Activated CD4-positive, alpha-beta T cell treated with anti-CD3 and anti-CD28 coated beads, Interleukin-2, amount 10 ng/mL, durations not matched to agents 24 days and 14 days (primary cell): Measurements from ENCODE around the gene CAMK2D. TPM values are rescaled to one million over a fixed set of nuclear protein-coding genes. Genes with fewer than 3 reads are reported as not detected.
"Not testable (repeated sequence)": the region's sequence is repeated elsewhere in the genome, so short reads cannot be mapped to it uniquely, and the experiment has no call there.

Source experiments
- DNase-seq: peaks from one replicate; pipeline ENCODE4 v3.0.0; 2022
- H3K27ac Mint-ChIP-seq: one replicate; pipeline ENCODE4 v1.8.0; 2022; ENCODE audit warnings: mild to moderate bottlenecking, mixed read lengths
- H3K27me3 Mint-ChIP-seq: one replicate; pipeline ENCODE4 v1.8.0; 2022; ENCODE audit warnings: mixed read lengths
- H3K36me3 Mint-ChIP-seq: one replicate; pipeline ENCODE4 v1.8.0; 2022; ENCODE audit warnings: low read depth, mild to moderate bottlenecking, mixed read lengths
- H3K4me1 Mint-ChIP-seq: one replicate; pipeline ENCODE4 v1.8.0; 2021; ENCODE audit warnings: mixed read lengths
- H3K4me3 Mint-ChIP-seq: one replicate; pipeline ENCODE4 v1.8.0; 2022; ENCODE audit warnings: mild to moderate bottlenecking, moderate library complexity, mixed read lengths
- H3K9me3 Mint-ChIP-seq: one replicate; pipeline ENCODE4 v1.8.0; 2021; ENCODE audit warnings: mixed read lengths
- intact Hi-C: fragments of 100-400 bp; cut with micrococcal nuclease; formaldehyde crosslinking; loops from one replicate; pipeline ENCODE4 v1.15.1; 2023
- total RNA-seq: library from RNA; stranded (reverse); gene quantifications from 2 replicates; pipeline ENCODE4 v1.2.3, GENCODE V29; 2022

Gene CAMK2D
- total RNA-seq, 1 donor from 2014 or later = 69.3 TPM

- intact Hi-C loops = no loop called here
- Mint-ChIP-seq H3K9me3 (peaks cover 11% of the 10 kb centered on the region), H3K27ac (peak overlapping the region; percentile 27), H3K4me3 (no peak overlapping the region), H3K36me3 (peaks cover 29% of the 10 kb centered on the region), H3K27me3 (no peaks in the 10 kb centered on the region), H3K4me1 (peaks cover 22% of the 10 kb centered on the region)
- DNase-seq = no peak
These were observed 60.9 kb downstream of the CAMK2D start for GRCh38 chr4:113700602-113701150.

- Mint-ChIP-seq H3K27me3 (no peaks in the 10 kb centered on the region), H3K36me3 (peaks cover 29% of the 10 kb centered on the region), H3K4me3 (no peak overlapping the region), H3K4me1 (peaks cover 20% of the 10 kb centered on the region), H3K9me3 (peaks cover 11% of the 10 kb centered on the region), H3K27ac (no peak overlapping the region)
- no peak for DNase-seq
- intact Hi-C loops = loop anchor here (5.0 kb wide), 1 partner anchor 58 kb away; no protein-coding TSS in a partner anchor
These were observed 61.8 kb downstream of the CAMK2D start for GRCh38 chr4:113699772-113700171.

- intact Hi-C loops = loop anchor here (1.0 to 5.0 kb wide), 3 partner anchors 14 to 60 kb away; no protein-coding TSS in a partner anchor
These were observed 64.1 kb downstream of the CAMK2D start for GRCh38 chr4:113697429-113697828.

GRCh38 chr4:113695328-113696169 lies 66.0 kb downstream of the CAMK2D start:
- Mint-ChIP-seq H3K27ac (no peak overlapping the region), H3K36me3 (peaks cover 22% of the 10 kb centered on the region), H3K27me3 (no peaks in the 10 kb centered on the region), H3K9me3 (peaks cover 6% of the 10 kb centered on the region), H3K4me1 (peaks cover 28% of the 10 kb centered on the region), H3K4me3 (no peak overlapping the region)
- intact Hi-C loops = loop anchor here (5.0 kb wide), 1 partner anchor 62 kb away; no protein-coding TSS in a partner anchor
- DNase-seq = no peak

More at GRCh38 chr4:113697429-113697828, 64.1 kb downstream of the CAMK2D start:
- Mint-ChIP-seq H3K27me3 (no peaks in the 10 kb centered on the region), H3K9me3 (peaks cover 11% of the 10 kb centered on the region), H3K4me3 (no peak overlapping the region), H3K36me3 (peaks cover 23% of the 10 kb centered on the region), H3K27ac (no peak overlapping the region), H3K4me1 (peaks cover 26% of the 10 kb centered on the region)
- DNase-seq = no peak

- Mint-ChIP-seq H3K9me3 (peaks cover under 1% of the 10 kb centered on the region), H3K4me3 (no peak overlapping the region), H3K36me3 (peaks cover 20% of the 10 kb centered on the region), H3K27ac (peak overlapping the region; percentile 51), H3K27me3 (no peaks in the 10 kb centered on the region), H3K4me1 (peaks cover 22% of the 10 kb centered on the region)
- intact Hi-C loops = no loop called here
- DNase-seq = no peak
These were observed 67.5 kb downstream of the CAMK2D start for GRCh38 chr4:113694008-113694407.

- H3K27ac Mint-ChIP-seq = peak overlapping the region; percentile 19
- peak; percentile 54 for DNase-seq
- no peak overlapping the region for H3K4me3 Mint-ChIP-seq
- intact Hi-C loops = no loop called here
- no peaks in the 10 kb centered on the region for H3K27me3 Mint-ChIP-seq
- peaks cover 27% of the 10 kb centered on the region for H3K4me1 Mint-ChIP-seq
- H3K36me3 Mint-ChIP-seq = peaks cover 24% of the 10 kb centered on the region
- H3K9me3 Mint-ChIP-seq = no peaks in the 10 kb centered on the region
These were observed 68.6 kb downstream of the CAMK2D start for GRCh38 chr4:113692809-113693411.

- H3K36me3 Mint-ChIP-seq = peaks cover 28% of the 10 kb centered on the region
- peaks cover 36% of the 10 kb centered on the region for H3K4me1 Mint-ChIP-seq
These were observed 69.9 kb downstream of the CAMK2D start for GRCh38 chr4:113691676-113692075.

GRCh38 chr4:113689394-113689793 lies 72.1 kb downstream of the CAMK2D start:
- no peaks in the 10 kb centered on the region for H3K27me3 Mint-ChIP-seq
- H3K4me1 Mint-ChIP-seq = peaks cover 47% of the 10 kb centered on the region
- H3K9me3 Mint-ChIP-seq = peaks cover 4% of the 10 kb centered on the region
- H3K4me3 Mint-ChIP-seq = no peak overlapping the region
- H3K36me3 Mint-ChIP-seq = peaks cover 33% of the 10 kb centered on the region
- intact Hi-C loops = no loop called here
- DNase-seq = no peak
- no peak overlapping the region for H3K27ac Mint-ChIP-seq

More at GRCh38 chr4:113691676-113692075, 69.9 kb downstream of the CAMK2D start:
- peaks cover 4% of the 10 kb centered on the region for H3K9me3 Mint-ChIP-seq
- no peak for DNase-seq
- no peak overlapping the region for H3K4me3 Mint-ChIP-seq
- no peak overlapping the region for H3K27ac Mint-ChIP-seq
- intact Hi-C loops = no loop called here
- no peaks in the 10 kb centered on the region for H3K27me3 Mint-ChIP-seq

- intact Hi-C loops = no loop called here
These were observed 74.3 kb downstream of the CAMK2D start for GRCh38 chr4:113687067-113687718.

GRCh38 chr4:113685157-113685556 lies 76.4 kb downstream of the CAMK2D start:
- H3K36me3 Mint-ChIP-seq = peaks cover 49% of the 10 kb centered on the region
- H3K27me3 Mint-ChIP-seq, H3K4me3 Mint-ChIP-seq, intact Hi-C loops: not testable (repeated sequence)
- H3K4me1 Mint-ChIP-seq = peaks cover 55% of the 10 kb centered on the region
- peaks cover 18% of the 10 kb centered on the region for H3K9me3 Mint-ChIP-seq
- H3K27ac Mint-ChIP-seq = peak overlapping the region; percentile 95
- peak; percentile 55 for DNase-seq

More at GRCh38 chr4:113687067-113687718, 74.3 kb downstream of the CAMK2D start:
- Mint-ChIP-seq H3K36me3 (peaks cover 39% of the 10 kb centered on the region), H3K9me3 (peaks cover 4% of the 10 kb centered on the region), H3K4me1 (peaks cover 52% of the 10 kb centered on the region), H3K27ac (peak overlapping the region; percentile 87), H3K4me3 (peak overlapping the region; percentile 51), H3K27me3 (no peaks in the 10 kb centered on the region)
- DNase-seq = peak; percentile 68

GRCh38 chr4:113684534-113685091 lies 76.9 kb downstream of the CAMK2D start:
- intact Hi-C loops = loop anchor here (1.0 to 5.0 kb wide), 3 partner anchors 72 to 327 kb away; no protein-coding TSS in a partner anchor
- peaks cover 18% of the 10 kb centered on the region for H3K9me3 Mint-ChIP-seq
- DNase-seq = peak; percentile 71
- H3K36me3 Mint-ChIP-seq = peaks cover 51% of the 10 kb centered on the region
- H3K27me3 Mint-ChIP-seq = no peaks in the 10 kb centered on the region
- H3K4me3 Mint-ChIP-seq = peak overlapping the region; percentile 69
- peaks cover 56% of the 10 kb centered on the region for H3K4me1 Mint-ChIP-seq
- peak overlapping the region; percentile 95 for H3K27ac Mint-ChIP-seq

GRCh38 chr4:113682730-113683537 lies 78.6 kb downstream of the CAMK2D start:
- peaks cover 51% of the 10 kb centered on the region for H3K36me3 Mint-ChIP-seq
- H3K4me1 Mint-ChIP-seq = peaks cover 57% of the 10 kb centered on the region
- H3K9me3 Mint-ChIP-seq = peaks cover 18% of the 10 kb centered on the region
- peak overlapping the region; percentile 90 for H3K27ac Mint-ChIP-seq
- DNase-seq = peak; percentile 92
- intact Hi-C loops = loop anchor here (1.0 to 5.0 kb wide), 12 partner anchors 14 to 326 kb away; no protein-coding TSS in a partner anchor
- H3K27me3 Mint-ChIP-seq = no peaks in the 10 kb centered on the region
- peak overlapping the region; percentile 69 for H3K4me3 Mint-ChIP-seq
